Kidney (tissue), 14 donors: ENCODE measurements around the gene TMEM53. TPM values are rescaled to one million over a fixed set of nuclear protein-coding genes. Genes with fewer than 3 reads are reported as not detected.

Experiments used
- DNase-seq, 5 donors: peaks; one replicate each; pipeline ENCODE4 v3.0.0-alpha.2; 2013 to 2020
- FAIRE-seq: peaks from 2 replicates; lab custom pipeline; 2012; peaks lifted over from hg19 to GRCh38; lab: Jason Lieb, UNC
- H3K27ac ChIP-seq, 2 donors: one replicate each; pipeline ENCODE4 v1.7.0; 2013; ENCODE audit warnings: low read depth in 2 of 2, low read length in 2 of 2, inconsistent platforms in 1 of 2
- H3K27me3 ChIP-seq: one replicate; pipeline ENCODE4 v1.7.1; 2013; ENCODE audit warnings: low read length, inconsistent platforms; ENCODE audit not compliant: control insufficient read depth, insufficient read depth
- H3K36me3 ChIP-seq, 3 donors: one replicate each; pipeline versions ENCODE4 v1.7.0 to v1.7.1; 2013; ENCODE audit warnings: low read length in 3 of 3, control low read depth in 1 of 3, inconsistent platforms in 1 of 3; ENCODE audit not compliant: insufficient read depth in 3 of 3, control insufficient read depth in 2 of 3
- H3K4me1 ChIP-seq, 3 donors: one replicate each; pipeline versions ENCODE4 v1.7.0 to v1.7.1; 2013; ENCODE audit warnings: low read length in 3 of 3, inconsistent platforms in 1 of 3, low read depth in 1 of 3; ENCODE audit not compliant: control insufficient read depth in 2 of 3, insufficient read depth in 2 of 3
- H3K4me3 ChIP-seq, 3 donors: one replicate each; pipeline versions ENCODE4 v1.7.0 to v1.8.1; 2013; ENCODE audit warnings: low read length in 3 of 3, control low read depth in 1 of 3, inconsistent platforms in 1 of 3
- H3K9ac ChIP-seq, 3 donors: one replicate each; pipeline versions ENCODE4 v1.7.0 to v1.7.1; 2013; ENCODE audit warnings: low read length in 3 of 3, control low read depth in 1 of 3, inconsistent platforms in 1 of 3
- H3K9me3 ChIP-seq, 3 donors: one replicate each; pipeline versions ENCODE4 v1.7.0 to v1.7.1; 2013; ENCODE audit warnings: low read length in 3 of 3, control low read depth in 1 of 3, inconsistent platforms in 1 of 3; ENCODE audit not compliant: control insufficient read depth in 2 of 3, insufficient read depth in 1 of 3
- CTCF ChIP-seq: IDR thresholded peaks from 3 replicates; pipeline ENCODE4 v1.5.1; 2012; ENCODE audit warnings: mild to moderate bottlenecking, moderate library complexity, borderline replicate concordance; ENCODE audit not compliant: insufficient read depth; ENCODE audit errors: extremely low read depth
- intact Hi-C: fragments of 100-400 bp; cut with DNase I; formaldehyde crosslinking; loops from one replicate; pipeline ENCODE4 v1.11.1; 2022
- polyA plus RNA-seq: library from polyadenylated mRNA; stranded (reverse); fragments of 350-450 nt; fragmentation: Illumina TruSeq; extraction: RNeasy Lipid Tissue Mini Kit (QIAGEN cat#74804); gene quantifications from one replicate; pipeline ENCODE4 v1.2.3, GENCODE V29; 2014; ENCODE audit warnings: low read depth, low replicate concordance; ENCODE audit not compliant: insufficient read depth
- total RNA-seq: library from RNA; stranded (reverse); fragmentation: NEBNext Ultra II Directional; extraction: Animal tissue kit (Norgen Biotek cat#: 25700); gene quantifications from one replicate; pipeline ENCODE4 v1.2.1, GENCODE V29; 2021
- donor health status: control.
- donor health status: control.
- donor health status: control.
- donor health status: control.
- donor health status: control.
- donor health status: DM: yes; HTN: yes; CAD: no.
- donor health status: Normal renal cell carcinoma (clear cell type).

The TMEM53 gene
- total and polyA plus RNA-seq, 2 donors from 2014 or later: 16.4 to 45.0 TPM

- H3K27ac ChIP-seq: no peak overlapping the region
- DNase-seq: no peak
- no peak for FAIRE-seq
- H3K27me3 ChIP-seq: peaks cover 2% of the 10 kb centered on the region
- H3K9me3 ChIP-seq: no peaks in the 10 kb centered on the region
- H3K9ac ChIP-seq: no peak overlapping the region
- peaks cover 0 to 6% (median 0%) of the 10 kb centered on the region in 3 donors for H3K4me1 ChIP-seq
- TF ChIP-seq CTCF: no peak
- H3K36me3 ChIP-seq: no peaks in the 10 kb centered on the region
- intact Hi-C loops: no loop called here
- H3K4me3 ChIP-seq: no peak overlapping the region
Observed at GRCh38 chr1:44625348-44625747, 48.9 kb downstream of the TMEM53 start.

GRCh38 chr1:44624268-44624901, 49.9 kb downstream of the TMEM53 start:
- intact Hi-C loops: no loop called here
- Histone ChIP-seq H3K9ac (no peak overlapping the region), H3K9me3 (no peaks in the 10 kb centered on the region), H3K4me3 (no peak overlapping the region), H3K27me3 (peaks cover 2% of the 10 kb centered on the region), H3K36me3 (no peaks in the 10 kb centered on the region), H3K4me1 (peaks cover 0 to 12% (median 0%) of the 10 kb centered on the region in 3 donors), H3K27ac (no peak overlapping the region)
- FAIRE-seq (no peak), DNase-seq (no peak)
- no peak for TF ChIP-seq CTCF

GRCh38 chr1:44621841-44622286, 52.4 kb downstream of the TMEM53 start:
- no peaks in the 10 kb centered on the region for H3K36me3 ChIP-seq
- H3K9ac ChIP-seq: no peak overlapping the region
- peak in 4 of 5 donors; percentile 80 to 89 (median 84) for DNase-seq
- no peak for TF ChIP-seq CTCF
- FAIRE-seq: no peak
- intact Hi-C loops: no loop called here
- H3K4me1 ChIP-seq: peaks cover 0 to 12% (median 0%) of the 10 kb centered on the region in 3 donors
- no peaks in the 10 kb centered on the region for H3K9me3 ChIP-seq
- H3K27me3 ChIP-seq: peaks cover 5% of the 10 kb centered on the region
- no peak overlapping the region for H3K4me3 ChIP-seq
- no peak overlapping the region for H3K27ac ChIP-seq
